ENCODE data around the gene MRPL53. TPM values are rescaled to one million over a fixed set of nuclear protein-coding genes. Genes with fewer than 3 reads are reported as not detected.
A peak's percentile ranks its signal among the peaks of the same experiment; 100 is the strongest.
"Not testable (repeated sequence)": the region's sequence is repeated elsewhere in the genome, so short reads cannot be mapped to it uniquely, and the experiment has no call there.

The MRPL53 gene
- total and polyA plus RNA-seq, 2 experiments from 2014 or later: 18.5 to 71.0 TPM

DNA sequence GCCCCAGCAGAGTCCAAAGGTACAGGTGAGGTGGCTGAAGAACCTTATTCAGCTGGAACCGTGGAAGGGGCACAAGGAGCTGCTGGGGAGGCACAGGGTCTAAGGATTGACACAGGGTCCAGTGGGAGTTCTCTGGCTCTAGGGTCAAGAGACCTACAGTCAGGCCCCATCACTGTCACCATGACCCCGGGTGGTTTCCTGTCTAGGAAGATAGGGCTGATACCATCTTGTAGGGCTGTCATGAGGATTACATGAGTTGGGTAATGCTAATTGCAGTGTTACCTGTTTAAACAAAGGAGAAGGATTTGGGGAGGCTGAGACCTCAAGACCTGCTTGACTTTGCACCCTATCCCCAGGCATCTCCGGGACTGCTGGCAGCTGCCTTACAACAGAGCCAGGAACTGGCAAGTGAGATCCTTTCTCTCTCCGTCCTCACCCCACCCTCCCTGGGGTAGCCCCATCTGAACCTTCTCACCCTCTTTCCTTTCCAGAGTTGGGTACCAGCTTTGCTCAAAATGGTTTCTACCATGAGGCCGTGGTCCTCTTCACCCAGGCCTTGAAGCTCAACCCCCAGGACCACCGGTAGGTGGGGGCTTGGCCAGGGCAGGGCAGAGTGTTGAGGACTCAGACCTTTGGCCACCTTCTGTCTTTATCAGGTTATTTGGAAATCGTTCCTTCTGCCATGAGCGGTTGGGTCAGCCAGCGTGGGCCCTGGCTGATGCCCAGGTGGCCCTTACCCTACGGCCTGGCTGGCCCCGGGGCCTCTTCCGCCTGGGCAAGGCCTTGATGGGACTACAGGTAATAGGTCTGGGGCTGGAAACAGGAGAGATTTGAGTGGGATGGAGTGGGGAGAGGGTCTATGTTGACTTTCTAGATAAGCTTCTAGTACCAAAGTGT is 19.4 kb upstream of the MRPL53 start:
- Histone ChIP-seq H2AFZ (no peak overlapping the region), H3K9ac (no peak overlapping the region), H3K27ac (no peak overlapping the region), H3K9me3 (ENCODE audit: low read depth) (no peaks in the 10 kb centered on the region), H3K27me3 (replicated peaks; ENCODE audit: insufficient read depth) (no peaks in the 10 kb centered on the region), H3K4me3 (no peak overlapping the region), H4K20me1 (ENCODE audit: insufficient read depth) (no peaks in the 10 kb centered on the region), H3K36me3 (ENCODE audit: low read depth) (peaks cover 4% of the 10 kb centered on the region; the same call in 1 of the 2 replicates), H3K4me1 (ENCODE audit: insufficient read depth) (peaks cover 18% of the 10 kb centered on the region), H3K79me2 (ENCODE audit: insufficient read depth) (peaks cover 13% of the 10 kb centered on the region), H3K4me2 (ENCODE audit: unreplicated experiment) (no peak overlapping the region), H3K9me2 (ENCODE audit: insufficient read depth) (no peaks in the 10 kb centered on the region), H3F3A (ENCODE audit: insufficient read depth) (peaks cover 10% of the 10 kb centered on the region)
- in situ Hi-C loops (cut with MboI): no loop called here
- DNase-seq: no peak
- no peak for TF ChIP-seq EZH2phosphoT487 (IDR thresholded peaks at IDR 0.05; ENCODE audit: insufficient read depth, low read depth)
- no peak for TF ChIP-seq EZH2 (IDR thresholded peaks at IDR 0.05; ENCODE audit: insufficient read depth, poor library complexity, severe bottlenecking)
- 95 to 96% methylated on average over 12 of the region's 12 CpGs for WGBS, 2 experiments (ENCODE audit: low coverage in 1 of 2, low lambda C conversion rate in 2 of 2, missing lambda C conversion rate in 2 of 2)

DNA sequence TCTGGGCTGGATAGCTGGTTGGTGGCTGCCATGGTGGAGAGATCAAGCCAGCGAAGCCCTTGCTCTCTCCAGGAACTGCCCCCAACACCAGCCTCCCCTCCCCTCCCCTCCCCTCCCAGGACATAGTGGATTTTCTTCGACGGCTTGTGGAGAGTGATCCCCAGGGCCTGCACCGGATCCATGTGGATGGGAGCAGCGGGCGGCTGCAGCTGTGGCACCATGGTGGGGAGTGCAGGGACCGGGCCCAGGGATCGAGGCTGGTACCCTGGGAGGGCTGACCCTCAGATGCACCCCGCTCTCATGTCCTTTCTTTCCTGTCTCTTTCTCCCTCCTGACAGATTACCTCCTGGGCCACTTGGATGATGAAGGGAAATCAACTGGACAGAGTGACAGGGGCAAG is 17.4 kb upstream of the MRPL53 start:
- H3K4me3 ChIP-seq: no peak overlapping the region
- in situ Hi-C loops (cut with MboI): no loop called here
- H3K27ac ChIP-seq: no peak overlapping the region
- H3K9me2 ChIP-seq (ENCODE audit: insufficient read depth): no peaks in the 10 kb centered on the region
- peaks cover 18% of the 10 kb centered on the region for H3K4me1 ChIP-seq (ENCODE audit: insufficient read depth)
- no peaks in the 10 kb centered on the region for H4K20me1 ChIP-seq (ENCODE audit: insufficient read depth)
- H3K4me2 ChIP-seq (ENCODE audit: unreplicated experiment): no peak overlapping the region
- H3K36me3 ChIP-seq (ENCODE audit: low read depth): peaks cover 4% of the 10 kb centered on the region; the same call in 1 of the 2 replicates
- H3K9ac ChIP-seq: no peak overlapping the region
- H2AFZ ChIP-seq: no peak overlapping the region
- peaks cover 33% of the 10 kb centered on the region for H3K79me2 ChIP-seq (ENCODE audit: insufficient read depth)
- DNase-seq: no peak
- TF ChIP-seq EZH2phosphoT487 (IDR thresholded peaks at IDR 0.05; ENCODE audit: insufficient read depth, low read depth): no peak
- TF ChIP-seq EZH2 (IDR thresholded peaks at IDR 0.05; ENCODE audit: insufficient read depth, poor library complexity, severe bottlenecking): no peak
- peaks cover 19% of the 10 kb centered on the region for H3F3A ChIP-seq (ENCODE audit: insufficient read depth)
- no peaks in the 10 kb centered on the region for H3K27me3 ChIP-seq (replicated peaks; ENCODE audit: insufficient read depth)
- 86 to 94% methylated on average over 7 to 9 of the region's 9 CpGs for WGBS, 2 experiments (ENCODE audit: low coverage in 1 of 2, low lambda C conversion rate in 2 of 2, missing lambda C conversion rate in 2 of 2)
- H3K9me3 ChIP-seq (ENCODE audit: low read depth): no peaks in the 10 kb centered on the region

DNA sequence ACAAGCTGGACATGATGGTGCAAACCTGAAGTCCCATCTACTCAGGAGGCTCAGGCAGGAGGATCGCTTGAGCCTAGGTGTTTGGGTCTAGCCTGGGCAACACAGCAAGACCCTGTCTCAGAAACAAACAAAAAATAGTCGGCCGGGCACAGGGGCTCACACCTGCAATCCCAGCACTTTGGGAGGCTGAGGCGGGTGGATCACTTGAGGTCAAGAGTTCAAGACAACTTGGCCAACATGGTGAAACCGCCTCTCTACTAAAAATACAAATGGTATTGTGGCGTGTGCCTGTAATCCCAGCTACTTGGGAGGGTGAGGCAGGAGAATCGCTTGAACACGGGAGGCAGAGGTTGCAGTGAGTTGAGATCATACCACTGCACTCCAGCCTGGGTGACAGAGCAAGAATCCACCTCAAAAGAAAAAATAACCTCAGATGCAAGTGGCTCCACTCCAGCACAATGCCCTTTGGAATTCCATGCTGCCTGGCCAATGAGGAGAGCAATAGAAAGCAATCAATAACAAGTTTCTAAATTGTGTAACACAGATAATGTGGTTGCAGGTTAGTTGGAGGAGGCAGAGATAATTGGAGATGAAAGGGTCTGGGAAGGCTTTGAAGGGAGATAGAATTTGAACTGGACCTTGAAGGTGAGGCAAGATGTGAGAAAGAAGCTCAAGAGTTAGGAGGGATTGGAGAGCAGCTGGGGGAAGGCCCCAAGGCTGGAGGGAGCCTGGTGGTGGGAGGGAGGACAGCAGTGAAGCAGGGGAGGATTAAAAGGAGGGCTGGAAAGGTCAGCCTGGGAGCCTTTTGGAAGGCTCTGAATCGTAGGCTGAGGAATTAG is 16.4 kb upstream of the MRPL53 start:
- H3K4me3 ChIP-seq: no peak overlapping the region
- peaks cover 19% of the 10 kb centered on the region for H3F3A ChIP-seq (ENCODE audit: insufficient read depth)
- H3K9me3 ChIP-seq (ENCODE audit: low read depth): no peaks in the 10 kb centered on the region
- no peak overlapping the region for H2AFZ ChIP-seq
- H3K36me3 ChIP-seq (ENCODE audit: low read depth): peaks cover 4% of the 10 kb centered on the region; the same call in 1 of the 2 replicates
- DNase-seq: no peak
- no peaks in the 10 kb centered on the region for H3K9me2 ChIP-seq (ENCODE audit: insufficient read depth)
- no peaks in the 10 kb centered on the region for H3K27me3 ChIP-seq (replicated peaks; ENCODE audit: insufficient read depth)
- in situ Hi-C loops (cut with MboI): no loop called here
- H3K4me2 ChIP-seq (ENCODE audit: unreplicated experiment): peak overlapping the region; percentile 55
- TF ChIP-seq EZH2 (IDR thresholded peaks at IDR 0.05; ENCODE audit: insufficient read depth, poor library complexity, severe bottlenecking) (no peak), EZH2phosphoT487 (IDR thresholded peaks at IDR 0.05; ENCODE audit: insufficient read depth, low read depth) (no peak)
- H3K27ac ChIP-seq: peak overlapping the region; percentile 48
- H3K79me2 ChIP-seq (ENCODE audit: insufficient read depth): peaks cover 44% of the 10 kb centered on the region
- H3K9ac ChIP-seq: no peak overlapping the region
- H3K4me1 ChIP-seq (ENCODE audit: insufficient read depth): peaks cover 22% of the 10 kb centered on the region
- WGBS, 2 experiments (ENCODE audit: low coverage in 1 of 2, low lambda C conversion rate in 2 of 2, missing lambda C conversion rate in 2 of 2): 85 to 87% methylated on average over 9 of the region's 9 CpGs
- no peaks in the 10 kb centered on the region for H4K20me1 ChIP-seq (ENCODE audit: insufficient read depth)

DNA sequence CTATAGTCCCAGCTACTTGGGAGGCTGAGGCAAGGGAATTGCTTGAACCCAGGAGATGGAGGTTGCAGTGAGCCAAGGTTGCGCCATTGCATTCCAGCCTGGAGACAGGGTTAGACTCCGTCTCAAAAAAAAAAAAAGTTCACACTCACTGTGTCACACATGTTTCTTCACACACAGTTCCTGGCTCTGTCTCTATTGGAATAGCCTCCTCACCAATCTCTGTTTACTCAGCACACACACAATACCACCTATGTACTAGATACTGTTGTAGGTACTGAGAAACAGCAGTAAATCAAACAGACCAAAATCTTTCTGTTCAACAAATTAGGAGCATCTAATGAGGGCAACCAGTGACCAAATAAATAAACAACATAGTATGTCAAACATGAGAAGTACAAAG is 13.7 kb upstream of the MRPL53 start:
- H3K9me3 ChIP-seq (ENCODE audit: low read depth): no peaks in the 10 kb centered on the region
- peaks cover 32% of the 10 kb centered on the region for H3K4me1 ChIP-seq (ENCODE audit: insufficient read depth)
- peaks cover 19% of the 10 kb centered on the region for H3F3A ChIP-seq (ENCODE audit: insufficient read depth)
- 87 to 94% methylated on average over 2 of the region's 2 CpGs for WGBS, 2 experiments (ENCODE audit: low coverage in 1 of 2, low lambda C conversion rate in 2 of 2, missing lambda C conversion rate in 2 of 2)
- DNase-seq: no peak
- no peak overlapping the region for H2AFZ ChIP-seq
- H3K9ac ChIP-seq: no peak overlapping the region
- H3K4me2 ChIP-seq (ENCODE audit: unreplicated experiment): no peak overlapping the region
- H3K36me3 ChIP-seq (ENCODE audit: low read depth): no peaks in the 10 kb centered on the region
- H3K4me3 ChIP-seq: no peak overlapping the region
- no peak overlapping the region for H3K27ac ChIP-seq
- in situ Hi-C loops (cut with MboI): no loop called here
- TF ChIP-seq EZH2 (IDR thresholded peaks at IDR 0.05; ENCODE audit: insufficient read depth, poor library complexity, severe bottlenecking) (no peak), EZH2phosphoT487 (IDR thresholded peaks at IDR 0.05; ENCODE audit: insufficient read depth, low read depth) (no peak)
- peaks cover 66% of the 10 kb centered on the region for H3K79me2 ChIP-seq (ENCODE audit: insufficient read depth)
- no peaks in the 10 kb centered on the region for H4K20me1 ChIP-seq (ENCODE audit: insufficient read depth)
- no peaks in the 10 kb centered on the region for H3K27me3 ChIP-seq (replicated peaks; ENCODE audit: insufficient read depth)
- no peaks in the 10 kb centered on the region for H3K9me2 ChIP-seq (ENCODE audit: insufficient read depth)

DNA sequence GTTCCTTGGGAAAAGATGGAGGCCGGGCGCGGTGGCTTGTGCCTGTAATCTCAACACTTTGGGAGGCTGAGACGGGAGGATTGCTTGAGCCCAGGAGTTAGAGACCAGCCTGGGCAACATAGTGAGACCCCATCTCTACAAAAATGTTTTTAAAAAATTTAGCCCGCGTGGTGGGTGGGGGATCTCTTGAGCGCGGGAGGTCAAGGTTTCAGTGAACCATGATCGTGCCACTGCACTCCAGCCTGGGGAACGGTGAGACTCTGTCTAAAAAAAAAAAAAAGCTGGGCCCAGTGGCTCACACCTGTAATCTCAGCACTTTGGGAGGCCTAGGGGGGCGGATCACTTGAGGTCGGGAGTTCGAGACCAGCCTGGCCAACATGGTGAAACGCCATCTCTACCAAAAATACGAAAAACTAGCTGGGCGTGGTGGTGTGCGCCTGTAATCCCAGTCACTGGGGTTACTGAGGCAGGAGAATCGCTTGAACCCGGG is 11.2 kb upstream of the MRPL53 start:
- in situ Hi-C loops (cut with MboI); H3K9me2 ChIP-seq (ENCODE audit: insufficient read depth); H3K27ac ChIP-seq; H3K27me3 ChIP-seq (replicated peaks; ENCODE audit: insufficient read depth); H4K20me1 ChIP-seq (ENCODE audit: insufficient read depth); H3K36me3 ChIP-seq (ENCODE audit: low read depth); DNase-seq; H3K9me3 ChIP-seq (ENCODE audit: low read depth): not testable (repeated sequence)
- WGBS, 2 experiments (ENCODE audit: low coverage in 1 of 2, low lambda C conversion rate in 2 of 2, missing lambda C conversion rate in 2 of 2): 54 to 58% methylated on average over 18 to 19 of the region's 19 CpGs
- Histone ChIP-seq H3K79me2 (ENCODE audit: insufficient read depth) (peaks cover 81% of the 10 kb centered on the region), H3K4me3 (peak overlapping the region; percentile 99), H3K4me2 (ENCODE audit: unreplicated experiment) (peak overlapping the region; percentile 97), H3F3A (ENCODE audit: insufficient read depth) (peaks cover 19% of the 10 kb centered on the region), H3K9ac (peak overlapping the region; percentile 85), H2AFZ (peak overlapping the region; percentile 96), H3K4me1 (ENCODE audit: insufficient read depth) (peaks cover 32% of the 10 kb centered on the region)

All from GM23248 (cell line).